Panc1 (cell line): Measurements from ENCODE around the gene WNT10A. TPM values are rescaled to one million over a fixed set of nuclear protein-coding genes. Genes with fewer than 3 reads are reported as not detected.

ENCODE experiments used
- ATAC-seq: fragments of 200-7000 bp; cut with Tn5 transposase; 2 replicates; pipeline ENCODE4 v1.9.1; 2020; ENCODE audit warnings: mild to moderate bottlenecking, moderate library complexity
- BruUV-seq: library from RNA; stranded (reverse); fragments of 400-500 nt; replicated peaks from 2 replicates; lab custom pipeline; 2021; lab: Mats Ljungman, UMichigan
- CTCF ChIA-PET: fragments of 300-600 bp; sonication (Branson Sonifier 250); formaldehyde crosslinking; loops from one replicate; lab custom pipeline; 2022; ENCODE audit warnings: antibody characterized with exemption; lab: Charles Lee
- POLR2A ChIA-PET: fragments of 300-600 bp; sonication (Branson Sonifier 250); formaldehyde crosslinking; loops from one replicate; lab custom pipeline; 2022; ENCODE audit warnings: antibody characterized with exemption; lab: Charles Lee
- DNase-seq: peaks from one replicate; pipeline ENCODE4 v3.0.0-alpha.2; 2010; ENCODE audit warnings: low read depth, low spot score
- H3K27ac ChIP-seq: 2 replicates; pipeline ENCODE4 v1.5.1; 2011; ENCODE audit warnings: mild to moderate bottlenecking, low read length, inconsistent platforms
- H3K27me3 ChIP-seq: fragments of 200-500 bp; sonication (Bioruptor generic); 2 replicates; pipeline ENCODE4 v1.6.0; 2014; ENCODE audit warnings: low read length, inconsistent platforms; ENCODE audit not compliant: control insufficient read depth, insufficient read depth
- H3K36me3 ChIP-seq: fragments of 200-500 bp; sonication (Bioruptor generic); 2 replicates; pipeline ENCODE4 v1.5.1; 2014; ENCODE audit warnings: inconsistent platforms, mild to moderate bottlenecking, low read length, moderate library complexity; ENCODE audit not compliant: control insufficient read depth, insufficient read depth
- H3K4me1 ChIP-seq: 2 replicates; pipeline ENCODE4 v1.5.1; 2011; ENCODE audit warnings: inconsistent platforms, mild to moderate bottlenecking, low read length, moderate library complexity; ENCODE audit not compliant: control insufficient read depth, insufficient read depth
- H3K4me3 ChIP-seq, 2 experiments: 2 replicates each; pipeline ENCODE4 v1.5.1; 2011 to 2012; ENCODE audit warnings: low read depth in 2 of 2, low read length in 2 of 2, mild to moderate bottlenecking in 2 of 2, inconsistent platforms in 1 of 2, moderate library complexity in 1 of 2
- H3K9me3 ChIP-seq: fragments of 200-500 bp; sonication (Bioruptor generic); 2 replicates; pipeline ENCODE4 v1.5.1; 2014; ENCODE audit warnings: low read depth, mild to moderate bottlenecking, inconsistent platforms, low read length, moderate library complexity; ENCODE audit not compliant: control insufficient read depth, insufficient read depth
- POLR2AphosphoS5 ChIP-seq: IDR thresholded peaks from 2 replicates; pipeline ENCODE4 v1.6.1; 2012; ENCODE audit warnings: mild to moderate bottlenecking, low read depth, low read length, moderate library complexity
- SIN3A ChIP-seq: IDR thresholded peaks from 2 replicates; pipeline ENCODE4 v1.6.1; 2012; ENCODE audit warnings: low read depth, mild to moderate bottlenecking, low read length, moderate library complexity, borderline replicate concordance; ENCODE audit not compliant: insufficient read depth
- TCF7L2 ChIP-seq: IDR thresholded peaks from 2 replicates; pipeline ENCODE4 v1.6.1; 2011; ENCODE audit warnings: mild to moderate bottlenecking, low read depth, low read length, inconsistent platforms
- in situ Hi-C: cut with HindIII; loops from 2 replicates; pipeline ENCODE4 v1.10.0; 2016; ENCODE audit warnings: low sequenced_read_pairs, low pct_unique_long_range_greater_than_20kb
- intact Hi-C: fragments of 100-400 bp; cut with micrococcal nuclease; formaldehyde crosslinking; loops from one replicate; pipeline ENCODE4 v1.10.0; 2022; ENCODE audit not compliant: unreplicated experiment
- total RNA-seq: library from RNA; stranded (reverse); gene quantifications from one replicate; pipeline ENCODE4 v1.2.1, GENCODE V29; 2021; ENCODE audit not compliant: unreplicated experiment
- TF ChIP-seq, protein P1 (sequence below), 2 experiments: IDR thresholded peaks; 2 replicates each; pipeline ENCODE4 v1.6.1; 2011 to 2012; ENCODE audit warnings: low read depth in 2 of 2, control low read depth in 1 of 2, low read length in 1 of 2, mild to moderate bottlenecking in 1 of 2, moderate library complexity in 1 of 2; ENCODE audit not compliant: insufficient read depth in 1 of 2
- TF ChIP-seq, protein P2 (sequence below): fragments of 450-650 bp; IDR thresholded peaks from 2 replicates; pipeline ENCODE4 v1.5.1; 2017; ENCODE audit warnings: mild to moderate bottlenecking

WNT10A gene
- total RNA-seq, 1 experiment from 2014 or later = 9.2 TPM

DNA sequence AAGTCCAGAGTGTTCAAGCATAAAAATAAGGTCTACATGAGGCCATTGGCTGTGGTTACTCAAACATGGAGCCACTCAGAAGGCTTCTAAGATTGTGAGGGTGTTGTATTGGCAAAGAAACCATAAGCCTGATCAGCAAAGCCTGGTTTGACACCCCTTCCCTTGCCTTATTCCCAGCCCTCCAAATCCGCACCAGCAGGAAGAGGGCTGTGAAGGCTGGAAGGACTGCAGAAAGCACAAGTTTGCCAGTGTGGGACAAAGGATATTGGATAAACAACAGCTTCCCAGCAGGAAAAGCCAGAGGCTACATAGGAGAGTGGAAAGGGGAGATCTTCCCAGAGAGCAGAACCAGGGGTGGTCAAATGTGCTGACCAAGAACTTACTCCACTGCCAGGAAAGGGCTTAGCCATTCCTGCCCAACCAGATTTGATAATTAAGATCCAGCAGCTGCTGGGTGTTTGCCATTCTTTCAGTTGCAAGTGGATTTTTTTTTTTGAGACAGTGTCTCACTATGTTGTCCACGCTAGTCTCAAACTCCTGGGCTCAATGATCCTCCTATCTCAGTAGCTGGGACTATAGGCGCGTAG lies 47.5 kb upstream of the WNT10A start:
- CTCF ChIA-PET = no interaction called here
- in situ Hi-C loops (no loop called here), intact Hi-C loops (no loop called here)
- Histone ChIP-seq H3K4me1 (peaks cover 6% of the 10 kb centered on the region; the same call in 1 of the 2 replicates), H3K27ac (0 out of 2 replicates have a peak overlapping the region, but pooled peaks have one; percentile 2), H3K4me3 (no peak overlapping the region), H3K36me3 (no peaks in the 10 kb centered on the region), H3K27me3 (peaks cover 2% of the 10 kb centered on the region; the same call in 1 of the 2 replicates), H3K9me3 (peaks cover 7% of the 10 kb centered on the region; the same call in 1 of the 2 replicates)
- DNase-seq (no peak), ATAC-seq (no peak)
- POLR2A ChIA-PET = no interaction called here
- BruUV-seq = no TSS peak
- TF ChIP-seq, protein P1, sequence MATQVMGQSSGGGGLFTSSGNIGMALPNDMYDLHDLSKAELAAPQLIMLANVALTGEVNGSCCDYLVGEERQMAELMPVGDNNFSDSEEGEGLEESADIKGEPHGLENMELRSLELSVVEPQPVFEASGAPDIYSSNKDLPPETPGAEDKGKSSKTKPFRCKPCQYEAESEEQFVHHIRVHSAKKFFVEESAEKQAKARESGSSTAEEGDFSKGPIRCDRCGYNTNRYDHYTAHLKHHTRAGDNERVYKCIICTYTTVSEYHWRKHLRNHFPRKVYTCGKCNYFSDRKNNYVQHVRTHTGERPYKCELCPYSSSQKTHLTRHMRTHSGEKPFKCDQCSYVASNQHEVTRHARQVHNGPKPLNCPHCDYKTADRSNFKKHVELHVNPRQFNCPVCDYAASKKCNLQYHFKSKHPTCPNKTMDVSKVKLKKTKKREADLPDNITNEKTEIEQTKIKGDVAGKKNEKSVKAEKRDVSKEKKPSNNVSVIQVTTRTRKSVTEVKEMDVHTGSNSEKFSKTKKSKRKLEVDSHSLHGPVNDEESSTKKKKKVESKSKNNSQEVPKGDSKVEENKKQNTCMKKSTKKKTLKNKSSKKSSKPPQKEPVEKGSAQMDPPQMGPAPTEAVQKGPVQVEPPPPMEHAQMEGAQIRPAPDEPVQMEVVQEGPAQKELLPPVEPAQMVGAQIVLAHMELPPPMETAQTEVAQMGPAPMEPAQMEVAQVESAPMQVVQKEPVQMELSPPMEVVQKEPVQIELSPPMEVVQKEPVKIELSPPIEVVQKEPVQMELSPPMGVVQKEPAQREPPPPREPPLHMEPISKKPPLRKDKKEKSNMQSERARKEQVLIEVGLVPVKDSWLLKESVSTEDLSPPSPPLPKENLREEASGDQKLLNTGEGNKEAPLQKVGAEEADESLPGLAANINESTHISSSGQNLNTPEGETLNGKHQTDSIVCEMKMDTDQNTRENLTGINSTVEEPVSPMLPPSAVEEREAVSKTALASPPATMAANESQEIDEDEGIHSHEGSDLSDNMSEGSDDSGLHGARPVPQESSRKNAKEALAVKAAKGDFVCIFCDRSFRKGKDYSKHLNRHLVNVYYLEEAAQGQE (IDR thresholded peaks at IDR 0.05; ENCODE audit: insufficient read depth in 1 of 2, low read depth in 2 of 2, low read length in 1 of 2) = no peak
- TF ChIP-seq TCF7L2 (no peak), SIN3A (no peak), POLR2AphosphoS5 (no peak)
- TF ChIP-seq, protein P2, sequence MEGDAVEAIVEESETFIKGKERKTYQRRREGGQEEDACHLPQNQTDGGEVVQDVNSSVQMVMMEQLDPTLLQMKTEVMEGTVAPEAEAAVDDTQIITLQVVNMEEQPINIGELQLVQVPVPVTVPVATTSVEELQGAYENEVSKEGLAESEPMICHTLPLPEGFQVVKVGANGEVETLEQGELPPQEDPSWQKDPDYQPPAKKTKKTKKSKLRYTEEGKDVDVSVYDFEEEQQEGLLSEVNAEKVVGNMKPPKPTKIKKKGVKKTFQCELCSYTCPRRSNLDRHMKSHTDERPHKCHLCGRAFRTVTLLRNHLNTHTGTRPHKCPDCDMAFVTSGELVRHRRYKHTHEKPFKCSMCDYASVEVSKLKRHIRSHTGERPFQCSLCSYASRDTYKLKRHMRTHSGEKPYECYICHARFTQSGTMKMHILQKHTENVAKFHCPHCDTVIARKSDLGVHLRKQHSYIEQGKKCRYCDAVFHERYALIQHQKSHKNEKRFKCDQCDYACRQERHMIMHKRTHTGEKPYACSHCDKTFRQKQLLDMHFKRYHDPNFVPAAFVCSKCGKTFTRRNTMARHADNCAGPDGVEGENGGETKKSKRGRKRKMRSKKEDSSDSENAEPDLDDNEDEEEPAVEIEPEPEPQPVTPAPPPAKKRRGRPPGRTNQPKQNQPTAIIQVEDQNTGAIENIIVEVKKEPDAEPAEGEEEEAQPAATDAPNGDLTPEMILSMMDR = no peak

DNA sequence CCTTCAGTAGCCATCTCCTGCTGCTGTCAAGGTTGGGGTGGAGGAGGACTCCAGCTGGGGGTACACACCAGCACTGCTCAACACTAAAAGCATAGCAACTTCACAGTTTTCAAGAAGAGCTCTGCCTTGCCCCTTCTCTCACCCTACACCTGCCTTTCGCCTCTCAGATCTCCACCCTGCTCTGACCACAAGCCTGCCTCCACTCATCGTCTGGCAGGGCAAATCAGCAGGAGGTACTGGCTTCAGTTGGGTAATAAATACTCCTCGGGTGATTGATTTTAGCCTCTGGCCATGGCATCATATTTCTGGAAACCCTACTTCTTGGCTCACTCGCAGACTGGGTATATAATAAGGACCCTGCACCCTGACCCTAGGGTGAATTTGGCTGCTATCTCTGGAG lies 46.0 kb upstream of the WNT10A start:
- ATAC-seq = peak; percentile 53; the same call in 1 of the 2 replicates
- ChIA-PET POLR2A (interaction anchor here (0.6 kb wide), 1 partner anchor 499 kb away, joined by 3 read pairs; no protein-coding TSS in a partner anchor), CTCF (no interaction called here)
- H3K27ac ChIP-seq = no peak overlapping the region; the same call in 1 of the 2 replicates
- intact Hi-C loops = no loop called here
- peaks cover 7% of the 10 kb centered on the region; the same call in 1 of the 2 replicates for H3K9me3 ChIP-seq
- no TSS peak for BruUV-seq
- in situ Hi-C loops = no loop called here
- H3K36me3 ChIP-seq = no peaks in the 10 kb centered on the region
- no peak overlapping the region for H3K4me3 ChIP-seq
- 0 out of 2 replicates have a peak, but pooled peaks have one; percentile 19 for TF ChIP-seq TCF7L2
- TF ChIP-seq, protein P2 = no peak
- peaks cover 6% of the 10 kb centered on the region; the same call in 1 of the 2 replicates for H3K4me1 ChIP-seq
- peaks cover 2% of the 10 kb centered on the region; the same call in 1 of the 2 replicates for H3K27me3 ChIP-seq
- DNase-seq = no peak
